ENCODE data around the gene COL4A2. TPM values are rescaled to one million over a fixed set of nuclear protein-coding genes. Genes with fewer than 3 reads are reported as not detected.
"Not testable (repeated sequence)": the region's sequence is repeated elsewhere in the genome, so short reads cannot be mapped to it uniquely, and the experiment has no call there.

COL4A2 gene
- total RNA-seq, 1 experiment from 2014 or later: 1.6 TPM

DNA sequence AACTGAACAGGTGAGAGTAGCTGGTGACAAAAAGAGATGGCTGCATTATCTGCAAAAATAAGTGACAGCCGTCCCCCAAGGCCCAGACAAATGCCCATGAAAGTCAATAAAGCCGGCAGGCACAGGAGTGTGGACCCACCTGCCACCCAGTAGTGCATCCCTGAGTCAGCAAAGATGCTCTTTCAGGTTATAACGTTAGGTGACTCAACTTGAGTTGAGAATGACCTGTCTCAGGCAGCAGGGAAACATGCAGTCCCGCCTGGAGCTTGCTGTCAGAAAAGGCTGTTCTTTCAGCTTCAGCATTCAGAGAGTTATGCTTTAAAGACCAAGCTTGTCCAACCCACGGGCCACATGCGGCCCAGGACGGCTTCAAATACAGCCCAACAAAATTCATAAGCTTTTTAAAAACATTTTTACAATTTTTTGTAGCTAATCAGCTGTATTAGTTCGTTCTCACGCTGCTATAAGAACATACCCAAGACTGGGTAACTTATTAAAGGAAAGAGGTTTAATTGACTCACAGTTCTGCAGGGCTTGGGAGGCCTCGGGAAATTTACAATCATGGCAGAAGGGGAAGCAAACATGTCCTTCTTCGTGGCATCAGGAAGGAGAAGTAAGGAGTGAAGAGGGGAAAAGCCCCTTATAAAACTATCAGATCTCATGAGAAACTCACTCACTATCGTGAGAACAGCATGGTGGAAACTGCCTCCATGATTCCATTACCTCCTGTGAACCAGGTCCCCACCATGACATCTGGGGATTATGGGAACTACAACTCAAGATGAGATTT, 144.1 kb downstream of the COL4A2 start:
- no peak overlapping the region for H3K9ac ChIP-seq (ENCODE audit: low read length)
- H3K27me3 ChIP-seq (ENCODE audit: insufficient read depth, low read length): no peaks in the 10 kb centered on the region
- no TSS peak for BruUV-seq (replicated peaks)
- no peak overlapping the region for H3K4me3 ChIP-seq (replicated peaks in 1 of 2; ENCODE audit: low read depth in 1 of 2, low read length in 2 of 2)
- ChIA-PET POLR2A (interaction anchor here (1.5 kb wide), 1 partner anchor 261 kb away, joined by 3 read pairs; no protein-coding TSS in a partner anchor), RAD21 (ENCODE audit: low non-redundant PET in 1 of 2, low total read pairs in 2 of 2, uncharacterized antibody in 2 of 2, unreplicated experiment in 2 of 2) (no interaction called here), CTCF (no interaction called here)
- TF ChIP-seq, protein P1, sequence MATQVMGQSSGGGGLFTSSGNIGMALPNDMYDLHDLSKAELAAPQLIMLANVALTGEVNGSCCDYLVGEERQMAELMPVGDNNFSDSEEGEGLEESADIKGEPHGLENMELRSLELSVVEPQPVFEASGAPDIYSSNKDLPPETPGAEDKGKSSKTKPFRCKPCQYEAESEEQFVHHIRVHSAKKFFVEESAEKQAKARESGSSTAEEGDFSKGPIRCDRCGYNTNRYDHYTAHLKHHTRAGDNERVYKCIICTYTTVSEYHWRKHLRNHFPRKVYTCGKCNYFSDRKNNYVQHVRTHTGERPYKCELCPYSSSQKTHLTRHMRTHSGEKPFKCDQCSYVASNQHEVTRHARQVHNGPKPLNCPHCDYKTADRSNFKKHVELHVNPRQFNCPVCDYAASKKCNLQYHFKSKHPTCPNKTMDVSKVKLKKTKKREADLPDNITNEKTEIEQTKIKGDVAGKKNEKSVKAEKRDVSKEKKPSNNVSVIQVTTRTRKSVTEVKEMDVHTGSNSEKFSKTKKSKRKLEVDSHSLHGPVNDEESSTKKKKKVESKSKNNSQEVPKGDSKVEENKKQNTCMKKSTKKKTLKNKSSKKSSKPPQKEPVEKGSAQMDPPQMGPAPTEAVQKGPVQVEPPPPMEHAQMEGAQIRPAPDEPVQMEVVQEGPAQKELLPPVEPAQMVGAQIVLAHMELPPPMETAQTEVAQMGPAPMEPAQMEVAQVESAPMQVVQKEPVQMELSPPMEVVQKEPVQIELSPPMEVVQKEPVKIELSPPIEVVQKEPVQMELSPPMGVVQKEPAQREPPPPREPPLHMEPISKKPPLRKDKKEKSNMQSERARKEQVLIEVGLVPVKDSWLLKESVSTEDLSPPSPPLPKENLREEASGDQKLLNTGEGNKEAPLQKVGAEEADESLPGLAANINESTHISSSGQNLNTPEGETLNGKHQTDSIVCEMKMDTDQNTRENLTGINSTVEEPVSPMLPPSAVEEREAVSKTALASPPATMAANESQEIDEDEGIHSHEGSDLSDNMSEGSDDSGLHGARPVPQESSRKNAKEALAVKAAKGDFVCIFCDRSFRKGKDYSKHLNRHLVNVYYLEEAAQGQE (IDR thresholded peaks at IDR 0.05; ENCODE audit: low read depth): no peak
- TF ChIP-seq POLR2AphosphoS5 (IDR thresholded peaks at IDR 0.05; ENCODE audit: low read depth, low read length) (no peak), SRF (IDR thresholded peaks at IDR 0.05; ENCODE audit: low read depth) (no peak), TCF7L2 (IDR thresholded peaks at IDR 0.05; ENCODE audit: borderline replicate concordance, extremely low read depth, insufficient read depth, insufficient read length) (no peak), CEBPB (IDR thresholded peaks at IDR 0.05; ENCODE audit: low read depth) (no peak), RAD21 (IDR thresholded peaks at IDR 0.05; ENCODE audit: low read depth) (no peak)
- TF ChIP-seq, protein P2, sequence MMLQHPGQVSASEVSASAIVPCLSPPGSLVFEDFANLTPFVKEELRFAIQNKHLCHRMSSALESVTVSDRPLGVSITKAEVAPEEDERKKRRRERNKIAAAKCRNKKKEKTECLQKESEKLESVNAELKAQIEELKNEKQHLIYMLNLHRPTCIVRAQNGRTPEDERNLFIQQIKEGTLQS (IDR thresholded peaks at IDR 0.05): no peak
- TF ChIP-seq, protein P3, sequence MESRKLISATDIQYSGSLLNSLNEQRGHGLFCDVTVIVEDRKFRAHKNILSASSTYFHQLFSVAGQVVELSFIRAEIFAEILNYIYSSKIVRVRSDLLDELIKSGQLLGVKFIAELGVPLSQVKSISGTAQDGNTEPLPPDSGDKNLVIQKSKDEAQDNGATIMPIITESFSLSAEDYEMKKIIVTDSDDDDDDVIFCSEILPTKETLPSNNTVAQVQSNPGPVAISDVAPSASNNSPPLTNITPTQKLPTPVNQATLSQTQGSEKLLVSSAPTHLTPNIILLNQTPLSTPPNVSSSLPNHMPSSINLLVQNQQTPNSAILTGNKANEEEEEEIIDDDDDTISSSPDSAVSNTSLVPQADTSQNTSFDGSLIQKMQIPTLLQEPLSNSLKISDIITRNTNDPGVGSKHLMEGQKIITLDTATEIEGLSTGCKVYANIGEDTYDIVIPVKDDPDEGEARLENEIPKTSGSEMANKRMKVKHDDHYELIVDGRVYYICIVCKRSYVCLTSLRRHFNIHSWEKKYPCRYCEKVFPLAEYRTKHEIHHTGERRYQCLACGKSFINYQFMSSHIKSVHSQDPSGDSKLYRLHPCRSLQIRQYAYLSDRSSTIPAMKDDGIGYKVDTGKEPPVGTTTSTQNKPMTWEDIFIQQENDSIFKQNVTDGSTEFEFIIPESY (IDR thresholded peaks at IDR 0.05; ENCODE audit: extremely low read depth, insufficient replicate concordance, low read length): no peak
- H3K9me2 ChIP-seq (ENCODE audit: insufficient read depth): no peaks in the 10 kb centered on the region
- H3K4me2 ChIP-seq (ENCODE audit: low read length): no peak overlapping the region
- no peaks in the 10 kb centered on the region for H3K9me3 ChIP-seq (ENCODE audit: control insufficient read depth in 1 of 2, insufficient read depth in 1 of 2, low read depth in 1 of 2, low read length in 2 of 2)
- peaks cover 22 to 43% of the 10 kb centered on the region in 2 experiments for H3K4me1 ChIP-seq (ENCODE audit: control insufficient read depth in 1 of 2, insufficient read depth in 2 of 2, low read length in 2 of 2)
- no peaks in the 10 kb centered on the region for H3K36me3 ChIP-seq (ENCODE audit: control insufficient read depth in 1 of 2, insufficient read depth in 2 of 2, low read length in 2 of 2)
- H3K27ac ChIP-seq (ENCODE audit: low read depth, low read length): no peak overlapping the region
- DNase-seq (ENCODE audit: low read depth, low spot score) (no peak), ATAC-seq (no peak)
- H2AFZ ChIP-seq (ENCODE audit: low read depth, low read length, poor library complexity, severe bottlenecking): no peak overlapping the region
- intact Hi-C loops (cut with micrococcal nuclease): loop anchor here (10.0 kb wide), 2 partner anchors 114 to 144 kb away; partner anchors contain the start of gene RAB20
- no peaks in the 10 kb centered on the region for H3K79me2 ChIP-seq (ENCODE audit: insufficient read depth, low read length)
- no peaks in the 10 kb centered on the region for H4K20me1 ChIP-seq (ENCODE audit: insufficient read depth)

DNA sequence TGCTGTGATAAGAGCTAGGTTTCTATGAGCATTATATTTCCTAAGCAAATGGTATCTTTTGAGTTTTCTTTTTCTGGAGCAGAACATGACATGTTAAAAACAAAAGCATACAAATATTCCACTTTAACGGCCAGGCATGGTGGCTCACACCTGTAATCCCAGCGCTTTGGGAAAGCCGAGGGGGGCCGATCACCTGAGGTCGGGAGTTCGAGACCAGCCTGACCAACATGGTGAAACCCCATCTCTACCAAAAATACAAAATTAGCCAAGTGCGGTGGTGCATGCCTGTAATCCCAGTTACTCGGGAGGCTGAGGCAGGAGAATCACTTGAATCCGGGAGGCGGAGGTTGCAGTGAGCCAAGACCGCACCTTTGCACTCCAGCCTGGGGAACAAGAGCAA, 146.0 kb downstream of the COL4A2 start:
- RAD21 ChIA-PET (ENCODE audit: low non-redundant PET in 1 of 2, low total read pairs in 2 of 2, uncharacterized antibody in 2 of 2, unreplicated experiment in 2 of 2); H3K9ac ChIP-seq (ENCODE audit: low read length); H2AFZ ChIP-seq (ENCODE audit: low read depth, low read length, poor library complexity, severe bottlenecking); H3K79me2 ChIP-seq (ENCODE audit: insufficient read depth, low read length); BruUV-seq (replicated peaks); POLR2A ChIA-PET; DNase-seq (ENCODE audit: low read depth, low spot score); H3K27me3 ChIP-seq (ENCODE audit: insufficient read depth, low read length); H3K4me2 ChIP-seq (ENCODE audit: low read length); ATAC-seq; H3K36me3 ChIP-seq (ENCODE audit: control insufficient read depth in 1 of 2, insufficient read depth in 2 of 2, low read length in 2 of 2); CTCF ChIA-PET; H3K9me2 ChIP-seq (ENCODE audit: insufficient read depth); H4K20me1 ChIP-seq (ENCODE audit: insufficient read depth); H3K27ac ChIP-seq (ENCODE audit: low read depth, low read length); H3K9me3 ChIP-seq (ENCODE audit: control insufficient read depth in 1 of 2, insufficient read depth in 1 of 2, low read depth in 1 of 2, low read length in 2 of 2); H3K4me3 ChIP-seq (replicated peaks in 1 of 2; ENCODE audit: low read depth in 1 of 2, low read length in 2 of 2): not testable (repeated sequence)
- H3K4me1 ChIP-seq (ENCODE audit: control insufficient read depth in 1 of 2, insufficient read depth in 2 of 2, low read length in 2 of 2): peaks cover 11 to 34% of the 10 kb centered on the region in 2 experiments
- intact Hi-C loops (cut with micrococcal nuclease): loop anchor here (10.0 kb wide), 2 partner anchors 112 to 142 kb away; partner anchors contain the start of gene RAB20
